ENCODE results near the gene SLC38A8. TPM values are rescaled to one million over a fixed set of nuclear protein-coding genes. Genes with fewer than 3 reads are reported as not detected.

SLC38A8 gene
- total RNA-seq, 1 donor from 2014 or later = not detected

GRCh38 chr16:84009282-84009681, 33.3 kb downstream of the SLC38A8 start:
- DNase-seq (ENCODE audit: low spot score) = no peak
- intact Hi-C loops (cut with DNase I) = no loop called here

DNA sequence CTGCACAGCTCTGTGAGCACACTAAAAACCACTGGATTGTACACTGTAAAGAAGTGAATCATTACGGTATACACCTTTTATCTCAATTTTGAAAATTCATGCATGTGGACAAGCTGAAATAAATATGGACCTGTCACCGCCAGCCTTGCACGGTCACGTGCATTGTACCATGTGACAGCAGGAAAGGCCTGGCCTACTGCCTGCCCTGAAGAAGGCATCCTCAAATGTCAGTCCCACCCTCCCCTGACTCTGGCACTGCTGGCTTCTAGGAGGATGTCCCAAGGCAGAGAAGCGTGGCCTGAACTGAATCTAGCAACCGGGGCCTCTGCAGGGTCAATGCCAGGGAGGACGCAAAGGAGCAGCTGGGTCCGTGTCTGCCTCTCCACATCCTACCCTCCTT, 34.6 kb downstream of the SLC38A8 start:
- no peak for DNase-seq (ENCODE audit: low spot score)
- intact Hi-C loops (cut with DNase I) = no loop called here

- intact Hi-C loops (cut with DNase I) = no loop called here
Measured at GRCh38 chr16:84007520-84007919, 35.1 kb downstream of the SLC38A8 start.

DNA sequence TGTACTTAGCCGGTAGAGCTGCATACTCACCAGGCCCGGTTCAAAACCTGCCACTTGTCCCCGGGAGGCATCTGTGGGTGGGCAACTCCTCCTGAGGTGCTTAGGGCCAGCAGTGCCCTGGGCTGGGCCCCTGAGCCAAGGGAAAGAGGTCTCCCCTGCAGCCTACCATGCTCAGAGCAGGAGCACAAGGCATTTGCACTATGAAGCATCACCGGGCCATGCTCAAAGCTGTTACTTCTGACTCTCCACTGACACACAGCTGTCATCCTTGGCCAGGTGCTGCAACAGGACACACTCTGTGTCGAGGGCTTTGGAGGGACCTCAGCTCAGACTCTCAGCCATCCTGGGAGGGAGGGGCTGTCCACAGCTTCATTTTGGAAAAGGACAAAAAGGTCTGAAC, 37.2 kb downstream of the SLC38A8 start:
- intact Hi-C loops (cut with DNase I) = no loop called here
- no peak for DNase-seq (ENCODE audit: low spot score)

More at GRCh38 chr16:84007520-84007919, 35.1 kb downstream of the SLC38A8 start:
- DNase-seq (ENCODE audit: low spot score) = no peak

- no peak for DNase-seq (ENCODE audit: low spot score)
- intact Hi-C loops (cut with DNase I) = no loop called here
Measured at GRCh38 chr16:84004442-84004841, 38.2 kb downstream of the SLC38A8 start.

DNA sequence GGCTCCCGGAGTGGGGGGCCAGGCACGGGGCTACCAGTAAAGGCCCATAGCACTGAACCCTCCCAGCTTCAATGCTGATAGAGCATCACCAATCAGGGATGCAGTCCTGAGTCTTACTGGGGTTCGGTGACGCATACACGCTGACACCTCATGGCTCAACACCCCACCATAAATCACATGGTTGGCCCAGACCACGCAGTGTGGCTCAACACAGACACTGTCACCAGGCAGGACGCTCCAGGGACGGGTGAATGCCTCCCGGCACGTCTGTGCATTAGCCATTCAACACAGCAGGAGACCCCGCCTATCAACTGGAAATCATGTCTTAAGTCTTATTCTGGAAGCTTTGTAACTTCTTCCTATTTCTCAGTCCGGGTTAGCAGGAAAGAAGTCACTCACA, 39.6 kb downstream of the SLC38A8 start:
- intact Hi-C loops (cut with DNase I) = no loop called here
- no peak for DNase-seq (ENCODE audit: low spot score)

DNA sequence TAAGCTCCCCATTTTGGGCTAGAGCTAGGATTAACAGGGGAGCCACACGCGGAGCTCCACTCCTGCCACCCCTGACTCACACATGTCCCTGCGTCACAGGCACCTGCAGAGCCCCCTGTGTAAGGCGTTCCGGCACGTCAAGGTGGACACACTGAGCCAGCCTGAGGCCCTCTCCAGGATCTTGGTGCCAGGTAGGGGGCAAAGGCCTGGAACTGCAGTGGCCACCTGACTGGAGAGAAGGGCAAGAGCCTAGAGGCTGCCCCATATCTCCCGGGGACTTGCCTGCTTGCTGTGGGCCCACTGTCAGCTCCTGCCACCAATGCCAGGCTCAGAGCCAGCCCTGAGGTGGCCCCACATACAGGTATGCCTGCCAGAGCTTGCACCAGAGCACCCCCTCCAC, 40.9 kb downstream of the SLC38A8 start:
- intact Hi-C loops (cut with DNase I) = no loop called here
- DNase-seq (ENCODE audit: low spot score) = no peak

DNA sequence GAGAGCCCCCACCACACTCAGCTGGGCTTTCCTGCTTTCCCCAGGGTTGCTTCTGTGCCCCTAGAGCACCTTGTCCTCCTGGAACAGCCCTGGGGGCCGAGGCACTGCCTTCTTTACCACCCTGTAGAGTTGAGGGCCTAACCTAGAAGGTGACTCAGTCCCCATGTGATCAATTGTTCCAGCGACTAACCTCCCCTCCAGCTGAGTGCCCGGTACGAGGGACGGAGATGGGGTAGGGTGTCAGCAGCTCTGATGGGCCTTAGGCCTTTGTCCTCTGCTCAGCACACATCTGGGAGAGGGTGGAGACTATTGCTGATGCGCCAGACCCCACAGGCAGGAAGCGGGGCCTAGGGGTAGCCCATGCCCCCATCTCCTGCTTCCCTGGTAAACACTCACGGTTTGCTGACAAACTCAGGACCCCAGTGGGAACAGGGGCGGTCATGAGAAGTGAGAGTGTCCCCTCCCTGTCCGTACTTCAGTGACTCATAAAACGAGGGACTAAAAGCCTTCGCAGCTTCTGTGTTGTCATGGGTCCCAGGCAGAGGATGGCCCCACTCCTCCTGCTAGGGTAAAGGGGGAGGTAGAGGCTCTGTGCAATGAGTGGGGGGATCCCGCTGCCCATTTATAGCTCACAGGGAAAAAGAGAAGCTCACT, 41.5 kb downstream of the SLC38A8 start:
- no peak for DNase-seq (ENCODE audit: low spot score)
- intact Hi-C loops (cut with DNase I) = no loop called here

- no peak for DNase-seq (ENCODE audit: low spot score)
- intact Hi-C loops (cut with DNase I) = no loop called here
Measured at GRCh38 chr16:83998091-83998490, 44.5 kb downstream of the SLC38A8 start.

GRCh38 chr16:83996481-83997252, 45.9 kb downstream of the SLC38A8 start:
- intact Hi-C loops (cut with DNase I) = no loop called here
- no peak for DNase-seq (ENCODE audit: low spot score)

- DNase-seq (ENCODE audit: low spot score) = no peak
Measured at GRCh38 chr16:83995754-83996153, 46.8 kb downstream of the SLC38A8 start.

GRCh38 chr16:83994703-83995102, 47.9 kb downstream of the SLC38A8 start:
- DNase-seq (ENCODE audit: low spot score) = no peak

More at GRCh38 chr16:83995754-83996153, 46.8 kb downstream of the SLC38A8 start:
- intact Hi-C loops (cut with DNase I) = no loop called here

GRCh38 chr16:83994087-83994486, 48.5 kb downstream of the SLC38A8 start:
- intact Hi-C loops (cut with DNase I) = no loop called here
- peak; percentile 82 for DNase-seq (ENCODE audit: low spot score)

More at GRCh38 chr16:83994703-83995102, 47.9 kb downstream of the SLC38A8 start:
- intact Hi-C loops (cut with DNase I) = no loop called here

DNA sequence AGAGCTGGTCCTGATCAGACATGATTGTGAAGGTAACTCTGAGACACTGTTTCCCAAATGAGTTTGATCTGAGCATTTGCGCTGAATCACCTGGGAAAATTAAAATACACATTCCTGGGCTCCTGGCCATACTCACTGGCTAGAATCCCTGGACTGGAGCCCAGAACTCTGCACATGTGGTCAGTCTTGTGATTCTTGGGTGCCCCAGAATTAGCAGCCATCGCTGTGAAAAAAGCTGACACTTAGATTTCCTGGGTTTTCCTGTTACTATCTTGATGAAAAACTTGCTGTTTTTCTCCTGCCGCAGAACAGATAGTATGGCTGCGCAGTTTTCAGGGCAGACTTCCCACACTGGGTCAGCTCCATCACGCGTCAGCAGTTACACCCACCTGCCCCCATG, 50.0 kb downstream of the SLC38A8 start:
- no peak for DNase-seq (ENCODE audit: low spot score)
- intact Hi-C loops (cut with DNase I) = no loop called here

DNA sequence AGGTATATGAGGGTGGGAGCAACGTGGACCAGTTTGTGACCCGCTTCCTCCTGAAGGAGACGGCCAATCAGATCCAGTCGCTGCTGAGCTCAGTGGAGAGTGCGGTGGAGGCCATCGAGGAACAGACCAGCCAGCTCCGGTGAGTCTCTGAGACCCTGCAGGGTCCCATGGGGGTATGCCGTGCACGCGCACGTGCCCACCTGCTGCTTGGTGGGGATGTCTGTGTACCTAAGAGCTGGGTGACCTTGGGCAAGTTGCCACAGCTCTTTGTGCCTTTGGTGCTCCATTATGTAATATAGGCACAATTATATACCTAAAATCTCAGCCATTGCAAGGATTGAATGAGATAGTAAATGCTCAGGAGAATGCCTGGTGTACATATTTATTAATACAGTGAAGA, 52.1 kb downstream of the SLC38A8 start:
- no peak for DNase-seq (ENCODE audit: low spot score)
- intact Hi-C loops (cut with DNase I) = no loop called here

DNA sequence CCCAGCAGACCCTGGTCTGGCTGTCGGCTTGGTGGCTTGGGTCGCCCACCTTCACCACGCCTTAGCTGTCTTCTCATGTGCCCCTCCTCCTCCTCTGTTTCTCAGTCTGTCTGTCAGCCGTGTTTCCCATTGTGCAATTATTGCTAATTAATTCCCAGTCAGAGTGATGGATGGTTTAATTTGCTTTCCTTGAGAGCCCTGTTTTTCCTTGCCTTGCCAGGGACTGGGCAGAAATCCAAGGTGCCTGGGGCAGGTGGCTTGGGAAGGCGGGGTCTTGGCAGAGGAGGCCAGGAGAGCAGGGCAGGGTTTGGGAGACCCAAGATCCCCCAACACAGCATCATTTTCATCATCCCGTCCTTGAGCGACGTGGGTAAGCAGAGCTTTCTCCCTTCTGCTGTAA, 53.3 kb downstream of the SLC38A8 start:
- DNase-seq (ENCODE audit: low spot score) = no peak
- intact Hi-C loops (cut with DNase I) = no loop called here

DNA sequence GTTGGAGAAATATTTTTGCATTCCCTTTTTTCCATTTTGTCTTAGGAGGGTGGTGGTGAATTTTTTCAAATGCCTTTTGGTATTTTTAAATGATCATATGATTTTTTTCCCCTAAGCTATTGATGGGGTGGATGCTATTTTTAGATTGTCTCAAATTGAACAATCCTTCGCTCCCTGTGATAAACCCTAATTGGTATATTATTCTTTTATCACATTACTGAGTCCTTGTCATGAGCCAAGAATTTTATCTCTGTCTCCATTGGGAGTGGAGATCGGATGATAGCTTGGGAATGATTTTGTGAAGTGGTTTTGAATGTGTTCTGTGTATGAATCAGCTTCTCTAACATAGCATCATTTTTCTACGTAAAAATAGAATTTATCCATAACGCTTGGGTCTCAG, 59.1 kb downstream of the SLC38A8 start:
- DNase-seq (ENCODE audit: low spot score) = no peak
- intact Hi-C loops (cut with DNase I) = no loop called here

DNA sequence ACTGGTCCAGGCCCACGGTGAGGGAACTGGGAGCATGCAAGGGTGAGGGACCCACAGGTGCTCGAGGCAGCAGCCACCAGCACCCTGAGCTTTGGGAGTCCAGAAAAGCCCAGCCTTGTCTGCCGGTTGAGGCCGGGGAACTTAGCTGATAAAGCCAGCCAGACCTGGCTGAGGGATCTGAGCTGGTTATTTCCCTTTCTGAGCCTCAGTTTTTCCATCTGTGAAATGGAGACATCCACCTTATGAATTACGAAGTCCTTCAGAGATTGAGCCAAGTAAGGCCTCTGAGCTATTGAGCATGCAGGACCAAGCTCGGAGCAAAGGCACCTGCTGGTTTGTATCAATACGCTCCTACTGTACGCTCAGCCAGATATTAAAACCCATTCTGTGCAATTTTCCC, 60.8 kb downstream of the SLC38A8 start:
- DNase-seq (ENCODE audit: low spot score) = no peak
- intact Hi-C loops (cut with DNase I) = no loop called here

- intact Hi-C loops (cut with DNase I) = no loop called here
- no peak for DNase-seq (ENCODE audit: low spot score)
Measured at GRCh38 chr16:83980794-83981193, 61.8 kb downstream of the SLC38A8 start.

- DNase-seq (ENCODE audit: low spot score) = no peak
- intact Hi-C loops (cut with DNase I) = no loop called here
Measured at GRCh38 chr16:83979441-83979840, 63.2 kb downstream of the SLC38A8 start.

DNA sequence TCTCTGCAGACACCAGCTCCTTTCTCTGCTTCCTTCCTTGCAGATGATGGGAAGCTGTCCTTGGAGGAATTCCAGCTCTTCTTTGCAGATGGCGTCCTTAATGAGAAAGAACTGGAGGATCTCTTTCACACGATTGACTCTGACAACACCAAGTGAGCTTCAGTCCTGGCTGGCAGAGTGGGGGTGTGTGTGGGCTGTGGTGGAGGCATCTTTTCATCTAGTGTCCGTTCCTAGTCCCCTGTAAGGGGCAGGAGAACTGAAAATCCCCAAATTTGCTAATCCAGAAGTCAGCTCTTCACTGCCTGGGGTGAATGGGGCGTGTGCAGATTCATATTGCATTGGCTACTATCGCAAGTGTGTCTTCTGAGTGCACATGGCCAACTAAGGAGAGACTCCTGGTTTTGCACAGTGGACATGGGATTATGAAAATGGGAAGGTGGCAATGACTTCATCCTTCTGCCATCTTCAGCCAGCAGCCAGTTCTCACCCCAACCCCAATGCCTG, 64.1 kb downstream of the SLC38A8 start:
- no peak for DNase-seq (ENCODE audit: low spot score)
- intact Hi-C loops (cut with DNase I) = no loop called here
